ENCODE data around the gene BAZ1A. TPM values are rescaled to one million over a fixed set of nuclear protein-coding genes. Genes with fewer than 3 reads are reported as not detected.
"Not testable (repeated sequence)": the region's sequence is repeated elsewhere in the genome, so short reads cannot be mapped to it uniquely, and the experiment has no call there.

BAZ1A gene
- total RNA-seq, 1 donor: 50.3 TPM

GRCh38 chr14:34778744-34779143, 96.4 kb downstream of the BAZ1A start:
- H3K4me1 ChIP-seq (ENCODE audit: insufficient read depth, low read length): no peaks in the 10 kb centered on the region
- no peak overlapping the region for H3K4me3 ChIP-seq (ENCODE audit: low read length)
- H3K27me3 ChIP-seq (ENCODE audit: insufficient read depth, low read length): no peaks in the 10 kb centered on the region
- H3K9me3 ChIP-seq (ENCODE audit: low read depth, low read length): no peaks in the 10 kb centered on the region

DNA sequence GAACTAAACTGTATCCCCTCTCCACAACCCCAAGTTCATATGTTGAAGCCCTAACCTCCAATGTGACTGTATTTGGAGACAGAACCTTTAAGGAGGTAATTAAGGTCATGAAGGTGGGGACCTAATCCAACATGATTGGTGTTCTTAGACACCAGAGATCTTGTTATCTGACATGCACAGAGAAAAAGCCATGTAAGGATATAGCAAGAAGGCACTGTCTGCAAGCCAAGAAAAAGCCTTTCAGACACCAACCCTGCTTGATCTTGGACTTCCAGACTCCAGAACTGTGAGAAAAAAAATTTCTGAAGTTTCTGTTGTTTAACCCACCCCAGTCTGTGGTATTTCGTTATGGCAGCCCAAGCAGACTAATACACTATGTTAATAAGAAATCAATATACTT, 98.5 kb downstream of the BAZ1A start:
- Histone ChIP-seq H3K27me3 (ENCODE audit: insufficient read depth, low read length) (no peaks in the 10 kb centered on the region), H3K9me3 (ENCODE audit: low read depth, low read length) (no peaks in the 10 kb centered on the region), H3K4me3 (ENCODE audit: low read length) (no peak overlapping the region), H3K4me1 (ENCODE audit: insufficient read depth, low read length) (no peaks in the 10 kb centered on the region)

DNA sequence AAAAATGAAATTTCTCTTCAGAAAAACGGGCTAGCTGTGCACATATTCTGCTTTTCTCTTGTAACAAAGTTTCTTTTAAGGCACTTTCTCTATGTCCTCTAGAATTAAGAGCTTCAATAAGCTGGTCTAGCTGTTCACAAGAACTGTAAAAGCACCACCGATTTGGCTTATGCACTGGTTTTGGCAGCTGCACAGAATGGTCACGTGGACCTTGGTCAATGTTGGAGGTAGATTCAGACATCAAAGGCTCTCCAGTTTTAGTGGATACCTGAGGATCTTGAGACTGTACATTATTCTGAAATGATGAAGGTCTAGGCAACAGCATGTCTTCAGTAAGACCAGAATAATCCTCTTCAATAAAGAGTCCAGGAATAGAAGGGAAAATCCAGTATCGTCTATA, 99.2 kb downstream of the BAZ1A start:
- Histone ChIP-seq H3K27me3 (ENCODE audit: insufficient read depth, low read length) (no peaks in the 10 kb centered on the region), H3K9me3 (ENCODE audit: low read depth, low read length) (no peaks in the 10 kb centered on the region), H3K4me1 (ENCODE audit: insufficient read depth, low read length) (no peaks in the 10 kb centered on the region), H3K4me3 (ENCODE audit: low read length) (no peak overlapping the region)

- Histone ChIP-seq H3K9me3 (ENCODE audit: low read depth, low read length) (no peaks in the 10 kb centered on the region), H3K27me3 (ENCODE audit: insufficient read depth, low read length) (no peaks in the 10 kb centered on the region), H3K4me3 (ENCODE audit: low read length) (no peak overlapping the region), H3K4me1 (ENCODE audit: insufficient read depth, low read length) (no peaks in the 10 kb centered on the region)
Observed at GRCh38 chr14:34775342-34775741, 99.8 kb downstream of the BAZ1A start.

DNA sequence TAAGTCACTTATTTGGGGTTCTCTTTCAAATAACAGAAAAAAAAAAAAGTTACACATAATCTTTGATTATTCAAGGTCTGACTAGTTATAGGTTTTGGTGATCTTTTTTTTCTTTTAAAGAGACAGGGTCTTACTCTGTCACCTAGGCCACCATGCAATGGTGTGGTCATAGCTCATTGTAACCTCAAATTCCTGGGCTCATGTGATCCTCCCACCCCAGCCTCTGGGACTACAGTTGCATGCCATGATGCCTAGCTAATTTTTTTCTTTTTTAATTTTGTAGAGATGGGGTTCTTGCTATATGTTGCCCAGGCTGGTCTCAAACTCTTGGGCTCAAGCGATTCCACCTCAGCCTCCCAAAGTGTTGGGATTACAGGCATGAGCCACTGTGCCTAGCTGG, 104.3 kb downstream of the BAZ1A start:
- H3K9me3 ChIP-seq (ENCODE audit: low read depth, low read length): no peaks in the 10 kb centered on the region
- no peak overlapping the region for H3K4me3 ChIP-seq (ENCODE audit: low read length)
- H3K4me1 ChIP-seq (ENCODE audit: insufficient read depth, low read length): no peaks in the 10 kb centered on the region
- H3K27me3 ChIP-seq (ENCODE audit: insufficient read depth, low read length): no peaks in the 10 kb centered on the region

DNA sequence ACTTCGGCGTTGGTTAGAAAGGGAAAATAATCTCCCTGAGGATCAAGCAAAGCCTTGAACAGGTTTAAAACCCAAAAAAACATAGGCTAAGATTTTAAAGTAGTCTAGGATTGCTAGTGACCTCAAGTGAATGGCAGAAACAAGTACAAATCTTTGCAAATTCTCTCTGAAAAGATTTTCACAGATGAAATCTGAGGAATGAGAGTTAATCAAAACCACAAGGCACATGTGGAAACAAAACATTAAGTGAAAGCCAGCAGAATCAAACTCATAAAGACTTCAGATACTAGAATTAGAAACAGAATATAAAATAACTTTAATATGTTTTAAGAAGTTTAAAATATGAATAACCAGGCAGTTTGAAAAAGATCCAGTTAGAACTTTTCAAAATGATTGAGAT, 108.6 kb downstream of the BAZ1A start:
- Histone ChIP-seq H3K9me3 (ENCODE audit: low read depth, low read length) (no peaks in the 10 kb centered on the region), H3K4me3 (ENCODE audit: low read length) (no peak overlapping the region)

DNA sequence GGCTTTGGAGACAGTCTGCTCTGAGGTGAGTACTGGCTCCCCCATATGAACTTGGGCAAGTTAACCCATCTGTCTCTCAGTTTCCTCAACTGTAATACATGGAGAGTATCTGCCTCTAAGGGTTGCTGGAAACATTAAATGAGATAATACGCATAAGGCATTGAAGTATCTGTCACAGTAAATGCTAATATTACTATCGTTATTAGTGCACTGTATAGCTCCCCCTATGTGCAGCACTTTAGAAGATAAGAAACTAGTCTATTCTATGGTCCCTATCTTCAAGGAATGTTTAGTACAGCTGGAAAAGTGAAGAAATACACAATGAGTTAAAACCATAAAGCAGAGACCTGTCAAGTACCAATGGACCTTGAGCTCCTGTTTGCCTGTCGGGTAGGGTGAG, 109.1 kb downstream of the BAZ1A start:
- Histone ChIP-seq H3K9me3 (ENCODE audit: low read depth, low read length) (no peaks in the 10 kb centered on the region), H3K4me3 (ENCODE audit: low read length) (no peak overlapping the region), H3K4me1 (ENCODE audit: insufficient read depth, low read length) (no peaks in the 10 kb centered on the region), H3K27me3 (ENCODE audit: insufficient read depth, low read length) (no peaks in the 10 kb centered on the region)

More for the DNA sequence above, 108.6 kb downstream of the BAZ1A start:
- Histone ChIP-seq H3K4me1 (ENCODE audit: insufficient read depth, low read length) (no peaks in the 10 kb centered on the region), H3K27me3 (ENCODE audit: insufficient read depth, low read length) (no peaks in the 10 kb centered on the region)

DNA sequence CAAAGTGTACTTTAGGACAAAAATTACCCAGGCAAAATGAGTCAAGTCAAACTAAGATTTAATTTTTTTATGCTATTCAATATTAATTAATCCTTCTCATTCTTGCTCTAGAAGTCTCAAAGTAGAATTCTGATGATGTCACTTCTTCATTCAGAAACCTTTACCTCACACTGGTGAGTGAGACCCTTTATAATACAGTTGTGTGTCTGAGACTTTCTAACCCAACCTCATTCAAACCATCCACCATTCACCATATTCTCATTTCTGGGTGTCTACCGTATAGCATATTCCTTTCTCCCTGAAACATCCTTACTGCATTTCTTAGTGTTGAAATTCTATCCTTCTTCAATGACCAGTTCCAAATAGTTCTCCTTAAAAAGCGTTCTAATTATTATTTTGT, 119.9 kb downstream of the BAZ1A start:
- H3K4me1 ChIP-seq (ENCODE audit: insufficient read depth, low read length): no peaks in the 10 kb centered on the region
- H3K9me3 ChIP-seq (ENCODE audit: low read depth, low read length): no peaks in the 10 kb centered on the region
- H3K4me3 ChIP-seq (ENCODE audit: low read length): no peak overlapping the region
- H3K27me3 ChIP-seq (ENCODE audit: insufficient read depth, low read length): no peaks in the 10 kb centered on the region

DNA sequence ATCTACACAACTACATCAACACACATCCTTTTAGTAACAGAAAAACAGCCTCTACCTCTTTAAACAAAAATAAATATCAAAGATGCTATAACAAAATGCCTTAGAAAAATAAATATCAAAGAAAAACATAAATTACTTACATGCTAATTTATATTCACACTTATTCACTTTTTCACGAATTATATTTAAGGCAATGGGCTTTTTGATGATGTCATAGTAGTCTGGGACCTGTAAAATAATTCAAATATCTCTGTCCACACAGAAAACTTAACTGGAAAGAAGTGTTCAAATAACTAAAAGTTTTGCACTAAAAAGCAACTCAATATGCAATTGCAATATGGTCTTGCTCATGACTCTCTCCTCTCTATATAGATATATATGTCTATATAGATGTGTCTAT, 120.5 kb downstream of the BAZ1A start:
- no peak overlapping the region for H3K4me3 ChIP-seq (ENCODE audit: low read length)
- H3K4me1 ChIP-seq (ENCODE audit: insufficient read depth, low read length): no peaks in the 10 kb centered on the region
- H3K27me3 ChIP-seq (ENCODE audit: insufficient read depth, low read length): no peaks in the 10 kb centered on the region
- H3K9me3 ChIP-seq (ENCODE audit: low read depth, low read length): no peaks in the 10 kb centered on the region

- no peak overlapping the region for H3K4me3 ChIP-seq (ENCODE audit: low read length)
- no peaks in the 10 kb centered on the region for H3K4me1 ChIP-seq (ENCODE audit: insufficient read depth, low read length)
- H3K27me3 ChIP-seq (ENCODE audit: insufficient read depth, low read length): no peaks in the 10 kb centered on the region
- H3K9me3 ChIP-seq (ENCODE audit: low read depth, low read length): no peaks in the 10 kb centered on the region
Observed at GRCh38 chr14:34750670-34751069, 124.5 kb downstream of the BAZ1A start.

GRCh38 chr14:34750233-34750632, 124.9 kb downstream of the BAZ1A start:
- no peak overlapping the region for H3K4me3 ChIP-seq (ENCODE audit: low read length)
- no peaks in the 10 kb centered on the region for H3K9me3 ChIP-seq (ENCODE audit: low read depth, low read length)
- H3K4me1 ChIP-seq (ENCODE audit: insufficient read depth, low read length): no peaks in the 10 kb centered on the region
- H3K27me3 ChIP-seq (ENCODE audit: insufficient read depth, low read length): no peaks in the 10 kb centered on the region

DNA sequence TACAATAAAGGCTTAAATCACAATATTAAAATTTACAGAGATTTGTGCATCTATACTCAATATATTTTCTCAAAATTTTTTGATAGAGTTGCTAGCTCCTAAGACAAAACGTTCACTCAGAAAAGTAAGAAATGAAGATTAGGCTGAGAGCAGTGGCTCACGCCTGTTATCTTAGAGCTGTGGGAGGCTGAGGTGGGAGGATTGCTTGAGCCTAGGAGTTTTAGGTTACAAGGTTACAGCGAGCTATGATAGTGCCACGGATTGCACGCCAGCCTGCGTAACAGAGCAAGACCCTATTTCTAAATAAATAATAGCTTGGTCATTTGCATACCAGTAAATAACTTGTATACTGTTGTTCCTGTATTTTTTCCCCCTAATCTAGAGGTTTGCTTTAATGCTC, 125.8 kb downstream of the BAZ1A start:
- H3K9me3 ChIP-seq (ENCODE audit: low read depth, low read length): no peaks in the 10 kb centered on the region
- no peaks in the 10 kb centered on the region for H3K27me3 ChIP-seq (ENCODE audit: insufficient read depth, low read length)
- H3K4me3 ChIP-seq (ENCODE audit: low read length): no peak overlapping the region
- no peaks in the 10 kb centered on the region for H3K4me1 ChIP-seq (ENCODE audit: insufficient read depth, low read length)

DNA sequence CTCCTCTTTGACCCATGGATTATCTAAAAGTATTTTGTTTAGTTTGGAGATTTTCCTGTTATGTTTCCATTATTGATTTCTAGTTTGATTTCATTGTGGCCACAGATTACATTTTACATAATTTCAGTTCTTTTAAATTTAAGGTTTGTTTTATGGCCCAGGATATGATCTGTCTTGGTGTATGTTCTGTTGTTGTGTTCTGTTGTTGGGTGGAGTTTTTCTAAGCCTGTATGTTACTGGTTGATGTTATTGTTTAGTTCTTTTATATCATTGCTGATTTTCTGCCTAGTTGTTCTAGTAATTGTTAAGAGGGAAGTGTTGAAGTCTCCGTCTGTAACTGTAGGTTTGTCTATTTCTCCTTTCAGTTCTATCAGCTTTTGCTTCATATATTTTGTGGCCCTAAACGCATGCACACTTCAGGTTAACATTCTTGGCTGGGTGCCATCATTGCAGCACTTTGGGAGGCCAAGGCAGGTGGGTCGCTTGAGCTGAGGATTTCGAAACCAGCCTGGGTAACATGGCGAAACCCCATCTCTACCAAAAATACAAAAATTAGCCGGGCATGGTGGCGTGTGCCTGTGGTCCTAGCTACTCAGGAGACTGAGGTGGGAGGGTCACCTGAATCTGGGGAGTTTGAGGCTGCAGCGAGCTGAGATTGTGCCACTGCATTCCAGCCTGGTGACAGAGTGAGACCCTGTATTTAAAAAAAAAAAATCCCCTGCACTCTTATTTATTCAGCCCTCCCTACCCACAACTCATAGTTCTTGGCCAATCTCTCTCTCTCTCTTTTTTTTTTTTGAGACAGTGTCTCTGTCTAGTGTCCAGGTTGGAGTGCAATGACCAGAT, 132.7 kb downstream of the BAZ1A start:
- Histone ChIP-seq H3K4me1 (ENCODE audit: insufficient read depth, low read length) (peaks cover 13% of the 10 kb centered on the region), H3K4me3 (ENCODE audit: low read length) (no peak overlapping the region), H3K9me3 (ENCODE audit: low read depth, low read length) (no peaks in the 10 kb centered on the region), H3K27me3 (ENCODE audit: insufficient read depth, low read length) (no peaks in the 10 kb centered on the region)

GRCh38 chr14:34741840-34742239, 133.3 kb downstream of the BAZ1A start:
- Histone ChIP-seq H3K4me3 (ENCODE audit: low read length) (no peak overlapping the region), H3K9me3 (ENCODE audit: low read depth, low read length) (no peaks in the 10 kb centered on the region), H3K27me3 (ENCODE audit: insufficient read depth, low read length) (no peaks in the 10 kb centered on the region), H3K4me1 (ENCODE audit: insufficient read depth, low read length) (peaks cover 13% of the 10 kb centered on the region)

GRCh38 chr14:34740139-34740538, 135.0 kb downstream of the BAZ1A start:
- H3K4me3 ChIP-seq (ENCODE audit: low read length); H3K27me3 ChIP-seq (ENCODE audit: insufficient read depth, low read length); H3K9me3 ChIP-seq (ENCODE audit: low read depth, low read length): not testable (repeated sequence)
- H3K4me1 ChIP-seq (ENCODE audit: insufficient read depth, low read length): peaks cover 13% of the 10 kb centered on the region

DNA sequence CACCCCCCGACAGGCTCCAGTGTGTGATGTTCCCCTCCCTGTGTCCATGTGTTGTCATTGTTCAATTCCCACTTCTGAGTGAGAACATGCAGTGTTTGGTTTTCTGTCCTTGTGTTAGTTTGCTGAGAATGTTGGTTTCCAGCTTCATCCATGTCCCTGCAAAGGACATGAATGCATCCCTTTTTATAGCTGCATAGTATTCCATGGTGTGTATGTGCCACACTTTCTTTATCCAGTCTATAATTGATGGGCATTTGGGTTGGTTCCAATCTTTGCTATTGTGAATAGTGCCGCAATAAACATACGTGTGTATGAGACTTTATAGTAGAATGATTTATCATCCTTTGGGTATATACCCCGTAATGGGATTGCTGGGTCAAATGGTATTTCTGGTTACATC, 138.1 kb downstream of the BAZ1A start:
- H3K9me3 ChIP-seq (ENCODE audit: low read depth, low read length); H3K27me3 ChIP-seq (ENCODE audit: insufficient read depth, low read length); H3K4me1 ChIP-seq (ENCODE audit: insufficient read depth, low read length); H3K4me3 ChIP-seq (ENCODE audit: low read length): not testable (repeated sequence)
